HEK293T (cell line): ENCODE results near the gene NELFE.
"Not testable (repeated sequence)": the region's sequence is repeated elsewhere in the genome, so short reads cannot be mapped to it uniquely, and the experiment has no call there.

Experiments
- CTCF ChIA-PET: fragments of 350-600 bp; formaldehyde crosslinking; extraction: SDS; loops from one replicate; lab custom pipeline; 2021; ENCODE audit warnings: antibody characterized with exemption, inconsistent platforms; lab: Yijun Ruan, JAX
- POLR2A ChIA-PET: fragments of 350-600 bp; formaldehyde crosslinking; extraction: SDS; loops from one replicate; lab custom pipeline; 2020; ENCODE audit warnings: antibody characterized with exemption, inconsistent platforms; lab: Yijun Ruan, JAX
- DNase-seq: peaks from one replicate; pipeline ENCODE4 v3.0.0; 2012; ENCODE audit warnings: mixed read lengths; ENCODE audit errors: extremely low spot score
- ARNT ChIP-seq: fragments of 450-650 bp; IDR thresholded peaks from 2 replicates; pipeline ENCODE4 v1.6.1; 2017; ENCODE audit warnings: mild to moderate bottlenecking
- BHLHE40 ChIP-seq: fragments of 450-650 bp; IDR thresholded peaks from 2 replicates; pipeline ENCODE4 v1.6.1; 2016; ENCODE audit warnings: mild to moderate bottlenecking, moderate library complexity, borderline replicate concordance
- CTBP1 ChIP-seq: fragments of 450-650 bp; IDR thresholded peaks from 2 replicates; pipeline ENCODE4 v1.6.1; 2016; ENCODE audit warnings: borderline replicate concordance
- ELF4 ChIP-seq: fragments of 450-650 bp; IDR thresholded peaks from 2 replicates; pipeline ENCODE4 v1.6.1; 2017; ENCODE audit warnings: antibody characterized with exemption
- FOXA1 ChIP-seq: fragments of 450-650 bp; IDR thresholded peaks from 2 replicates; pipeline ENCODE4 v1.6.1; 2016; ENCODE audit warnings: mild to moderate bottlenecking
- FOXK2 ChIP-seq: fragments of 450-650 bp; IDR thresholded peaks from 2 replicates; pipeline ENCODE4 v1.6.1; 2016; ENCODE audit warnings: mild to moderate bottlenecking
- FOXM1 ChIP-seq: fragments of 450-650 bp; IDR thresholded peaks from 2 replicates; pipeline ENCODE4 v1.6.1; 2017; ENCODE audit warnings: mild to moderate bottlenecking, borderline replicate concordance
- HDGF ChIP-seq: fragments of 450-650 bp; IDR thresholded peaks from 2 replicates; pipeline ENCODE4 v1.6.1; 2017; ENCODE audit warnings: antibody characterized with exemption, borderline replicate concordance
- L3MBTL2 ChIP-seq: fragments of 450-650 bp; conservative IDR thresholded peaks from 2 replicates; pipeline ENCODE4 v1.6.1; 2016; ENCODE audit warnings: mild to moderate bottlenecking
- LEF1 ChIP-seq: fragments of 450-650 bp; IDR thresholded peaks from 2 replicates; pipeline ENCODE4 v1.6.1; 2017; ENCODE audit warnings: mild to moderate bottlenecking, borderline replicate concordance
- NFRKB ChIP-seq: fragments of 450-650 bp; IDR thresholded peaks from 2 replicates; pipeline ENCODE4 v1.6.1; 2016; ENCODE audit warnings: mild to moderate bottlenecking, moderate library complexity
- SP1 ChIP-seq: fragments of 450-650 bp; IDR thresholded peaks from 2 replicates; pipeline ENCODE4 v1.6.1; 2017
- SUZ12 ChIP-seq: fragments of 450-650 bp; IDR thresholded peaks from 2 replicates; pipeline ENCODE4 v1.6.1; 2016; ENCODE audit warnings: mild to moderate bottlenecking
- TARDBP ChIP-seq: fragments of 450-650 bp; IDR thresholded peaks from 2 replicates; pipeline ENCODE4 v1.6.1; 2016
- ZNF384 ChIP-seq: fragments of 450-650 bp; IDR thresholded peaks from 2 replicates; pipeline ENCODE4 v1.6.1; 2016
- TF ChIP-seq, protein P1 (sequence below): fragments of 450-650 bp; IDR thresholded peaks from 2 replicates; pipeline ENCODE4 v1.6.1; 2016

The NELFE gene

DNA sequence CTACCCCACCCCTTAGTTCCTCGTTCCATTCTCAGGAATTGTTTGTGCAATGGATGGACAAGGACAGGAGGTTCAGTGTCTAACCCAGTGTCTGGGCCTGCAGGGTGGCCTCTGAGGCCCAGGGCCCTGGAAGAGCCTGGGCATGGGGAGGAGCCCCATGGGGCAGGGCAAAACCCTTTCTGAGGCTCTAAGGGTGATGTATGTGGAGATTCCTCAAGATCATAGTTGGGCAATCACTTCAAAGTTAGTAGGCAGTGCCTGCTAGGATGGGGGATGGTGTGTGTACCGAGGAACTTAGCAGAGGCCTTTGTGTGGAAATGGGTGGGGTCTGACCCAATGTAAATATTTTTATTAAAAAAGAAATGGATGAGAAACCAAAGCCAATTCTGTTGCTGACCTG is 38.0 kb downstream of the NELFE start:
- no peak for DNase-seq
- POLR2A ChIA-PET = no interaction called here
- TF ChIP-seq HDGF = no peak
- CTCF ChIA-PET = no interaction called here

DNA sequence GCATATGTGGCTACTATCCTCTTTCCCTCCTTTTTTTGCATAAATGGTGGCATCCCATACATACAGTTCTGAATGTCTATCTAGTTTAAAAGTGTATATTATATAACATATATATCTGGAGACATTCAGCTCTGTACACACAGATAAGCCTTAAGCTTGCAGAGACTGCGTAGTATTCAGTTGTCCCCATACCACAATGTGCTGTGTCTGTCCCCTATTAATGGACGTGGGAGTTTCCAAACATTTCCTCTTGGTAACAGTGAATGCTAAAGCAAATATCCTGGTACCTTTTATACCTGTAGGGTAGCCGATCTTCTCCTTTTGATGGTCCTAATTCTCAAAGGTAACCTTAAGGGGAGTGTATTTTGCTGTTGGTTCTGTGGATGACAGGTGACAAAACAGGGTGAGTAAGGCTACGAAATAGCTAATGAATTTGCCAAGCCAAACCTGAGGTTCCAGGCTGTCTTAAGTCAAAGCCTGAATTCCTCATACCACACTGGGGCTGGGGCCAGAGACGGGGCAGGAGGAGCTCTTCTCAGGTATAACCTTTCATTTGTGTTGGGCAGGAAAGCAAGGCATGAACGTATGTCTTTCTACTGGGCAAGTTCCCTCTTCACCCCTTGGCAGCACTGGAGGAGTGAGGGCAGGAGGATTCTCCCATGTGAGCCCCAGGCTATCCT is 39.0 kb downstream of the NELFE start:
- CTCF ChIA-PET = interaction anchor here (0.5 kb wide), 1 partner anchor 56 kb away, joined by 7 read pairs; no protein-coding TSS in a partner anchor
- no peak for TF ChIP-seq FOXM1
- TF ChIP-seq TARDBP = no peak
- TF ChIP-seq FOXA1 = no peak
- TF ChIP-seq NFRKB = no peak
- no peak for TF ChIP-seq HDGF
- no peak for TF ChIP-seq LEF1
- TF ChIP-seq, protein P1, sequence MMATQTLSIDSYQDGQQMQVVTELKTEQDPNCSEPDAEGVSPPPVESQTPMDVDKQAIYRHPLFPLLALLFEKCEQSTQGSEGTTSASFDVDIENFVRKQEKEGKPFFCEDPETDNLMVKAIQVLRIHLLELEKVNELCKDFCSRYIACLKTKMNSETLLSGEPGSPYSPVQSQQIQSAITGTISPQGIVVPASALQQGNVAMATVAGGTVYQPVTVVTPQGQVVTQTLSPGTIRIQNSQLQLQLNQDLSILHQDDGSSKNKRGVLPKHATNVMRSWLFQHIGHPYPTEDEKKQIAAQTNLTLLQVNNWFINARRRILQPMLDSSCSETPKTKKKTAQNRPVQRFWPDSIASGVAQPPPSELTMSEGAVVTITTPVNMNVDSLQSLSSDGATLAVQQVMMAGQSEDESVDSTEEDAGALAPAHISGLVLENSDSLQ = no peak
- TF ChIP-seq ZNF384 = no peak
- DNase-seq = no peak
- POLR2A ChIA-PET = interaction anchor here (0.5 to 0.9 kb wide), 2 partner anchors 38 to 1332 kb away, joined by 3 to 4 read pairs; no protein-coding TSS in a partner anchor

DNA sequence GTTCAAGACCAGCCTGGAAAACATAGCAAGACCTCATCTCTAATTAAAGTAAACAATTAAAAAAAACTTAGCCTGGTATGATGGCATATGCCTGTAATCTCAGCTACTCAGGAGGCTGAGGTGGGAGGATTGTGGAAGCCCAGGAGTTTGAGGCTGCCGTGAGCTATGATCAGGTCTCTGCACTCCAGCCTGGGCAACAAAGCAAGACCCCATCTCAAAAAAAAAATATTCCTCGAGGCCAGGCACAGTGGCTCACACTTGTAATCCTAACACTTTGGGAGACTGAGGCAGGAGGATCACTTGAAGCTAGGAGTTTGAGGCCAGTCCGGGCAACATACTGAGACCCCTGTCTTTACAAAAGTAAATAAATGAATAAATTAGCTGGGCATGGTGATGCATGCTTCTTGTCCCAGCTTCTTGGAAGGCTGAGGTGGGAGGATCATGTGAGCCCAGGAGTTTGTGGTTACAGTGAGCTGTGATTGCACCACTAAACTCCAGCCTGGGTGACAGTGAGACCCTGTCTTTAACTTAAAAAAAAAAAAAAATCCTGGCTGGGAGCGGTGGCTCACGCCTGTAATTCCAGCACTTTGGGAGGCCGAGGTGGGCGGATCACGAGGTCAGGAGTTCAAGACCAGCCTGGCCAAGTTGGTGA is 40.6 kb downstream of the NELFE start:
- POLR2A ChIA-PET = interaction anchor here (0.9 to 1.2 kb wide), 3 partner anchors 91 to 277 kb away, joined by 3 read pairs; partner anchors contain the start of genes HSPA1B and LSM2
- TF ChIP-seq ARNT (no peak), L3MBTL2 (no peak), ELF4 (no peak), FOXM1 (no peak), HDGF (no peak), NFRKB (no peak), TARDBP (no peak), FOXK2 (no peak), LEF1 (no peak), ZNF384 (no peak), SUZ12 (no peak), FOXA1 (no peak), CTBP1 (no peak), SP1 (no peak)
- TF ChIP-seq, protein P1 = no peak
- no peak for DNase-seq
- CTCF ChIA-PET = interaction anchor here (0.6 to 1.6 kb wide), 4 partner anchors 34 to 183 kb away, joined by 3 to 7 read pairs (median 3); no protein-coding TSS in a partner anchor

DNA sequence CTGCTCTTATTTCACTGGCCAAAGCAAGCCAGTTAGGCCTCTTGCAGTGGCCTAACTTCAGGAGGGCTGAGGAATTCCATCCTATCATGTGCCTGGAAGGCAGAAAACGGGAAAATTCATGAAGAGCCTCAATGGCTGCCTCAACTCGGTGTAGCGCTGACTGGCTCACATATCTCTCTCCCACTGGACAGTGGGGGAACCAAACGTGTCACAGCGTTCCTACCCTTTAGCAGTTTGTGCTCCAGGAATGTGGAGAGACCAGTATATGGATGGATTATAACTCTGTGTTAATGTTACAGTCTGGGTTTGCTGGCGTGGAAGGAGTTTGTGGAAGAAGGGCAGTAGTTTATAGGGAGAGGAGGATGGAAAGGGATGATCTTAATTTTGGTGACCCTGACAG is 43.0 kb downstream of the NELFE start:
- TF ChIP-seq CTBP1 = no peak
- no peak for TF ChIP-seq ELF4
- TF ChIP-seq L3MBTL2 = no peak
- no peak for TF ChIP-seq FOXA1
- TF ChIP-seq SUZ12 = no peak
- TF ChIP-seq TARDBP = no peak
- no peak for TF ChIP-seq ARNT
- TF ChIP-seq NFRKB = no peak
- no peak for TF ChIP-seq ZNF384
- no peak for TF ChIP-seq HDGF
- no peak for TF ChIP-seq LEF1
- TF ChIP-seq FOXK2 = no peak
- no peak for TF ChIP-seq BHLHE40
- TF ChIP-seq FOXM1 = no peak
- ChIA-PET CTCF (no interaction called here), POLR2A (interaction anchor here (0.7 kb wide), 1 partner anchor 49 kb away, joined by 4 read pairs; no protein-coding TSS in a partner anchor)
- no peak for DNase-seq

DNA sequence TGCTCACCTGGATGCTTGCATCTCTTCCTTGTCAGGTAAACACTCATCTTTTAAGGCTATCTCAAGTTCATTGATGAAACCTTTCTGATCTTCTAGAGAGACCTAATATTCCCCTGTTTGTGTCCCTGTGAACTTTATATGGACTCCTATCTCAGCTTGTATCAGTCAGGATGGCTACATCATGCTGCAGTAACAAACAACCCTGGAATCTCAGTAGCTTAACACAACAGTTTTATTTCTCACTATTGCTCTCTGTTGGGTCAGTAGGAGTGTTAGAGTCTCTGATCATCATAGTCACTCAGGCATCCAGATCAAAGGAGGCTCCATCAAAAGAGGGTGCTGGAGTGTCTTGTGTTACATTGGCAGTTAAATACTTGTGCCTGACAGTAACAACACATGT is 43.4 kb downstream of the NELFE start:
- no peak for DNase-seq
- no peak for TF ChIP-seq ZNF384
- no peak for TF ChIP-seq CTBP1
- no peak for TF ChIP-seq HDGF
- no peak for TF ChIP-seq BHLHE40
- no peak for TF ChIP-seq L3MBTL2
- no peak for TF ChIP-seq SUZ12
- no peak for TF ChIP-seq FOXK2
- TF ChIP-seq LEF1 = no peak
- ChIA-PET CTCF (no interaction called here), POLR2A (no interaction called here)

DNA sequence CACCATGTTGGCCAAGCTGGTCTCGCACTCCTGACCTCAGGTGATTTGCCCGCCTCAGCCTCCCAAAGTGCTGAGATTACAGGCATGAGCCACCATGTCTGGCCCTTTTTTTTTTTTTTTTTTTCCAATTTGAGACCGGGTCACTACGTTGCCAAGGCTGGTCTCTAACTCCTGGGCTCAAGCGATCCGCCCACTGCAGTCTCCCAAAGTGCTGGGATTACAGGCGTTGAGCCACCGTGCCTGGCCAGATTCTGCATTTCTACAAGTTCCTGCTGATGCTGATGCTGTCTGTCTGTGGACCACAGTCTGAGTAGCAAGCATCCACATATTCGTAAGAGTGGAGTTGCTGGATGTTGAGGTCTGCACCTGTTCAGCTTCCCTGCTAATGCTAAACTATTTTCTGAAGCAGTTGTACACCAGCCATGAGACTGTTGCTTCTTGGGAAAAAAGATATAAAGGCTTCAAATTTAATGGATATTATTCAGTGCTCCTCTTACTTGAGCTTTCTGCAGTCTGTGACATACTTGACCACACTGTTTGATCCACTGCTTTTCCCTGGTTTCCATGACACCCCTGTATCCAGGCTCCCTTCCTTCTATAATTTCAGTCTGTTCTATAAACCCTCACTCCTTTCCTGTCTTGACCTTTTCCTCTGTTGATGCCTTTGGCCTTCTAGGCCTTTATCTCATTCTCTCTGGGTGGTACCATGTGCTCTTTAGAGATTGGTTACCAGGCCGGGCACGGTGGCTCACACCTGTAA is 46.8 kb downstream of the NELFE start:
- ChIA-PET POLR2A (interaction anchor here (0.7 kb wide), 1 partner anchor 10 kb away, joined by 3 read pairs; no protein-coding TSS in a partner anchor), CTCF (no interaction called here)
- DNase-seq = no peak
- TF ChIP-seq SP1 = no peak
- TF ChIP-seq, protein P1 = no peak
- no peak for TF ChIP-seq BHLHE40
- no peak for TF ChIP-seq L3MBTL2
- TF ChIP-seq TARDBP = no peak
- no peak for TF ChIP-seq FOXM1
- TF ChIP-seq ZNF384 = no peak
- no peak for TF ChIP-seq CTBP1
- TF ChIP-seq ARNT = no peak

DNA sequence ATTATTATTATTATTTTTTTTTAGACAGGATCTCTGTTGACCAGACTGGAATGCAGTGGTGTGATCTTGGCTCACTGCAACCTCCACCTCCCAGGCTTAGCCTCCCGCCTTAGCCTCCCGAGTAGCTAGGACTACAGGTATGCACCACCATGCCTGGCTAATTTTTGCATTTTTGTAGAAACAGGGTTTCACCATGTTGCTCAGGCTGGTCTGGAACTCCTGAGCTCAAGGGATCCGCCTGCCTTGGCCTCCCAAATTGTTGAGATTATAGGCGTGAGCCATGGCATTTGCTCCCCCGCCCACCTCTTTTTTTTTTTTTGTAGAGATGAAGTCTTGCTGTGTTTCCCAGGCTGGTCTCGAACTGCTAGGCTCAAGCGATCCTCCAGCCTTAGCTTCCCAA is 49.5 kb downstream of the NELFE start:
- ChIA-PET POLR2A (interaction anchor here (2.5 kb wide), 1 partner anchor 47 kb away, joined by 7 read pairs; the partner anchor contains the start of gene NEU1), CTCF (interaction anchor here (0.7 kb wide), 1 partner anchor 229 kb away, joined by 5 read pairs; no protein-coding TSS in a partner anchor)
- DNase-seq = not testable (repeated sequence)
